ENCODE results near the gene CTBP2. TPM values are rescaled to one million over a fixed set of nuclear protein-coding genes. Genes with fewer than 3 reads are reported as not detected.

Gene CTBP2
- total and polyA plus RNA-seq, 2 of the 13 experiments (the other 11 are each of a cell fraction or from before 2014, with no cell fraction given) = 0.08 TPM; not detected in 1

- BruUV-seq (replicated peaks) = no TSS peak
- no peak for TF ChIP-seq SUZ12 (IDR thresholded peaks at IDR 0.05; ENCODE audit: low read depth, low read length)
- TF ChIP-seq KLF6 (CRISPR knock-in tag; IDR thresholded peaks at IDR 0.05) = no peak
- no peak for TF ChIP-seq KLF12 (CRISPR knock-in tag; IDR thresholded peaks at IDR 0.05; ENCODE audit: borderline replicate concordance)
- TF ChIP-seq ZNF275 (CRISPR knock-in tag; IDR thresholded peaks at IDR 0.05; ENCODE audit: borderline replicate concordance) = no peak
- TF ChIP-seq ZNF572 (CRISPR knock-in tag; IDR thresholded peaks at IDR 0.05) = no peak
- TF ChIP-seq ZGPAT (CRISPR knock-in tag; IDR thresholded peaks at IDR 0.05) = no peak
- TF ChIP-seq ZNF382 (CRISPR knock-in tag; IDR thresholded peaks at IDR 0.05; ENCODE audit: borderline replicate concordance) = no peak
- TF ChIP-seq XRCC5 (optimal IDR thresholded peaks at IDR 0.05; ENCODE audit: low read length) = no peak
- TF ChIP-seq ZNF839 (CRISPR knock-in tag; IDR thresholded peaks at IDR 0.05; ENCODE audit: borderline replicate concordance) = no peak
- no peak for TF ChIP-seq ZNF20 (CRISPR knock-in tag; IDR thresholded peaks at IDR 0.05)
- TF ChIP-seq HOXA9 (CRISPR knock-in tag; IDR thresholded peaks at IDR 0.05; ENCODE audit: borderline replicate concordance) = no peak
- TF ChIP-seq, protein P1, sequence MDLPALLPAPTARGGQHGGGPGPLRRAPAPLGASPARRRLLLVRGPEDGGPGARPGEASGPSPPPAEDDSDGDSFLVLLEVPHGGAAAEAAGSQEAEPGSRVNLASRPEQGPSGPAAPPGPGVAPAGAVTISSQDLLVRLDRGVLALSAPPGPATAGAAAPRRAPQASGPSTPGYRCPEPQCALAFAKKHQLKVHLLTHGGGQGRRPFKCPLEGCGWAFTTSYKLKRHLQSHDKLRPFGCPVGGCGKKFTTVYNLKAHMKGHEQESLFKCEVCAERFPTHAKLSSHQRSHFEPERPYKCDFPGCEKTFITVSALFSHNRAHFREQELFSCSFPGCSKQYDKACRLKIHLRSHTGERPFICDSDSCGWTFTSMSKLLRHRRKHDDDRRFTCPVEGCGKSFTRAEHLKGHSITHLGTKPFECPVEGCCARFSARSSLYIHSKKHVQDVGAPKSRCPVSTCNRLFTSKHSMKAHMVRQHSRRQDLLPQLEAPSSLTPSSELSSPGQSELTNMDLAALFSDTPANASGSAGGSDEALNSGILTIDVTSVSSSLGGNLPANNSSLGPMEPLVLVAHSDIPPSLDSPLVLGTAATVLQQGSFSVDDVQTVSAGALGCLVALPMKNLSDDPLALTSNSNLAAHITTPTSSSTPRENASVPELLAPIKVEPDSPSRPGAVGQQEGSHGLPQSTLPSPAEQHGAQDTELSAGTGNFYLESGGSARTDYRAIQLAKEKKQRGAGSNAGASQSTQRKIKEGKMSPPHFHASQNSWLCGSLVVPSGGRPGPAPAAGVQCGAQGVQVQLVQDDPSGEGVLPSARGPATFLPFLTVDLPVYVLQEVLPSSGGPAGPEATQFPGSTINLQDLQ (CRISPR knock-in tag; IDR thresholded peaks at IDR 0.05) = no peak
- TF ChIP-seq, protein P2, sequence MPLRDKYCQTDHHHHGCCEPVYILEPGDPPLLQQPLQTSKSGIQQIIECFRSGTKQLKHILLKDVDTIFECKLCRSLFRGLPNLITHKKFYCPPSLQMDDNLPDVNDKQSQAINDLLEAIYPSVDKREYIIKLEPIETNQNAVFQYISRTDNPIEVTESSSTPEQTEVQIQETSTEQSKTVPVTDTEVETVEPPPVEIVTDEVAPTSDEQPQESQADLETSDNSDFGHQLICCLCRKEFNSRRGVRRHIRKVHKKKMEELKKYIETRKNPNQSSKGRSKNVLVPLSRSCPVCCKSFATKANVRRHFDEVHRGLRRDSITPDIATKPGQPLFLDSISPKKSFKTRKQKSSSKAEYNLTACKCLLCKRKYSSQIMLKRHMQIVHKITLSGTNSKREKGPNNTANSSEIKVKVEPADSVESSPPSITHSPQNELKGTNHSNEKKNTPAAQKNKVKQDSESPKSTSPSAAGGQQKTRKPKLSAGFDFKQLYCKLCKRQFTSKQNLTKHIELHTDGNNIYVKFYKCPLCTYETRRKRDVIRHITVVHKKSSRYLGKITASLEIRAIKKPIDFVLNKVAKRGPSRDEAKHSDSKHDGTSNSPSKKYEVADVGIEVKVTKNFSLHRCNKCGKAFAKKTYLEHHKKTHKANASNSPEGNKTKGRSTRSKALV (CRISPR knock-in tag; IDR thresholded peaks at IDR 0.05) = no peak
- no peak for TF ChIP-seq EED (CRISPR knock-in tag; IDR thresholded peaks at IDR 0.05)
- TF ChIP-seq SNAPC5 (CRISPR knock-in tag; IDR thresholded peaks at IDR 0.05; ENCODE audit: borderline replicate concordance) = no peak
- TF ChIP-seq KDM4B (CRISPR knock-in tag; IDR thresholded peaks at IDR 0.05) = no peak
Observed at GRCh38 chr10:125134916-125135770, 25.2 kb downstream of the CTBP2 start.

More at GRCh38 chr10:125134916-125135770, 25.2 kb downstream of the CTBP2 start:
- Histone ChIP-seq H4K20me1 (ENCODE audit: insufficient read depth, low read length) (no peaks in the 10 kb centered on the region), H3K9me3 (ENCODE audit: low read length) (no peaks in the 10 kb centered on the region), H3K79me2 (ENCODE audit: insufficient read depth, low read length) (no peaks in the 10 kb centered on the region), H3K27ac (ENCODE audit: extremely low read length, insufficient read depth, low read length) (no peak overlapping the region), H3K4me2 (ENCODE audit: low read depth, low read length) (no peak overlapping the region), H3K4me1 (ENCODE audit: insufficient read depth, low read length) (peaks cover 10% of the 10 kb centered on the region; the same call in 1 of the 2 replicates), H3K27me3 (ENCODE audit: control insufficient read depth in 1 of 2, insufficient read depth in 2 of 2, low read length in 2 of 2) (peaks cover 6 to 74% of the 10 kb centered on the region in 2 experiments), H3K4me3 (replicated peaks in 1 of 3; ENCODE audit: insufficient read depth in 1 of 3, low read depth in 2 of 3, low read length in 3 of 3) (no peak overlapping the region), H2AFZ (ENCODE audit: low read length) (no peak overlapping the region), H3K36me3 (replicated peaks in 1 of 2; ENCODE audit: control insufficient read depth in 1 of 2, insufficient read depth in 2 of 2, low read length in 2 of 2) (no peaks in the 10 kb centered on the region), H3K9ac (ENCODE audit: insufficient read depth, low read depth, low read length) (no peak overlapping the region)
- CTCF ChIA-PET (ENCODE audit: low intra/inter-chr PET ratio, low total read pairs) = no interaction called here
- FAIRE-seq = no peak
- no peak for DNase-seq (ENCODE audit: low spot score)
- POLR2A ChIA-PET = no interaction called here
- intact Hi-C loops (cut with micrococcal nuclease; ENCODE audit: unreplicated experiment) = no loop called here
- 21% methylated on average over 18 of the region's 20 CpGs for WGBS (ENCODE audit: low lambda C conversion rate)
- in situ Hi-C loops (cut with HindIII; ENCODE audit: extremely low pct_ligation_motif_present, low pct_unique_long_range_greater_than_20kb) = no loop called here
- ATAC-seq = no peak

Data from HepG2 (cell line).